GM03348 (cell line): ENCODE measurements around the gene CYP2E1.
"Not testable (repeated sequence)": the region's sequence is repeated elsewhere in the genome, so short reads cannot be mapped to it uniquely, and the experiment has no call there.

Source experiments
- DNase-seq: peaks from one replicate; pipeline ENCODE4 v3.0.0; 2012; ENCODE audit warnings: low spot score

CYP2E1 gene

DNA sequence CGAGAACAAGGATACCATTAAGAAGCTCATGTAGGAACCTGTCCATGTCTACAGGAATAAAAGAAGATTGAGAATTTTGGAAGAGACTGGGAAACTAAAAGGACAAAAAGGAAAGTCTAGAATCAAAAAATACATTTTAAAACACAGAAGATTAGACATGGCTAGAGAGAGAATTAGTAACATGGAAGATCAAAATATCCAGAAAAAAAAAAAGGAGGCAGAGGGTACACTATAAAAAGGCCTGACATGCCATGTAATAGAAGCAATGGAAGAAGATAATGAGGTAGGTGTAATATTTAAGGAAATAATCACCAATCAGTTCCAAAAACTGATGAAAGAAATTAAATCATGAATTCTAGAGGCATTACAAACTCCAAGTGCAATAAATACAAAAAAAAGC, 46.3 kb downstream of the CYP2E1 start:
- not testable (repeated sequence) for DNase-seq

DNA sequence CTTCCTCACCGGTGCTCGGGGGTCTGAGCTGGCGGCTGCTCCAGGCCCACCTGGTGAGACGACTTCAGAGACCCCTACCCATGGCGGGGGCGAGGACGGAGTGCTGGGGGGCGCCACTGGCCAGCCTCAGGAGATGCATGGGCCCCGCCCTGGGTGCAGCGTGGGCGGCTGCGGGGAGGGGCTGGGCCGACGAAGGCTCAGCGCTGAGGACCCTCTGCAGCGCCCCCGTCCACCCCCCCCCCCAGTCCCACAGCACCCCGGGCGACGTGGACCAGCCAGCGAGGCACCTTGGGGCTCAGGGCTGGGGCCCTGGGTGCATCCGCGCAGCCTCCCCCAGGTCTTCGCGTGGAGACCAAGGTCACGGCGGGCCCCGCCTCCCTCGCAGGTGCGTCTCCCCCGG, 49.9 kb downstream of the CYP2E1 start:
- DNase-seq: not testable (repeated sequence)
